Measurements from ENCODE around the gene CDC27.

DNA sequence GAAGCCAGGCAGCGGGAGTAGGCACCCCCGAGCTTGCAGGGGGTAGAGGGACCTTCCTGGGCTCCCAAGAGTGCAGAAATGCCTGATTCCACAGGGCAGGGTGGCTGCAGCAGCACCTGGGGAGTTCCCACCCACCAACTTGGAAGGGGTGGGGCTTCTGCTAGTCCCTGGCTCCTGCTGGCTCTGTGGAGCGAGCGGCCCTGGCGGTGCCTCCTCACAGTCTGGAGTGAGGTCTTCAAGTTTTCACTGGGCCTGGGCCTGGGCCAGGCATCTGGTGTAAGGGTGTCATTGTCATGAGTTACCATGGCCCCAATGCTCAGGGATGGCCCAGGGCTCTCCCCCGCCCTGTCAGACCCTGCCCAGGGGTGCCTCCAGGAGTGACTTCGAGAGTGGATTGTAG, 48.7 kb upstream of the CDC27 start:
- TF ChIP-seq CREB1 (IDR thresholded peaks at IDR 0.05; ENCODE audit: low read depth) = no peak
- no peak for TF ChIP-seq CEBPB (IDR thresholded peaks at IDR 0.05)
- TF ChIP-seq EGR1 (IDR thresholded peaks at IDR 0.05) = no peak
- TF ChIP-seq RAD21 (IDR thresholded peaks at IDR 0.05; ENCODE audit: low read depth) = no peak
- TF ChIP-seq, protein P1, sequence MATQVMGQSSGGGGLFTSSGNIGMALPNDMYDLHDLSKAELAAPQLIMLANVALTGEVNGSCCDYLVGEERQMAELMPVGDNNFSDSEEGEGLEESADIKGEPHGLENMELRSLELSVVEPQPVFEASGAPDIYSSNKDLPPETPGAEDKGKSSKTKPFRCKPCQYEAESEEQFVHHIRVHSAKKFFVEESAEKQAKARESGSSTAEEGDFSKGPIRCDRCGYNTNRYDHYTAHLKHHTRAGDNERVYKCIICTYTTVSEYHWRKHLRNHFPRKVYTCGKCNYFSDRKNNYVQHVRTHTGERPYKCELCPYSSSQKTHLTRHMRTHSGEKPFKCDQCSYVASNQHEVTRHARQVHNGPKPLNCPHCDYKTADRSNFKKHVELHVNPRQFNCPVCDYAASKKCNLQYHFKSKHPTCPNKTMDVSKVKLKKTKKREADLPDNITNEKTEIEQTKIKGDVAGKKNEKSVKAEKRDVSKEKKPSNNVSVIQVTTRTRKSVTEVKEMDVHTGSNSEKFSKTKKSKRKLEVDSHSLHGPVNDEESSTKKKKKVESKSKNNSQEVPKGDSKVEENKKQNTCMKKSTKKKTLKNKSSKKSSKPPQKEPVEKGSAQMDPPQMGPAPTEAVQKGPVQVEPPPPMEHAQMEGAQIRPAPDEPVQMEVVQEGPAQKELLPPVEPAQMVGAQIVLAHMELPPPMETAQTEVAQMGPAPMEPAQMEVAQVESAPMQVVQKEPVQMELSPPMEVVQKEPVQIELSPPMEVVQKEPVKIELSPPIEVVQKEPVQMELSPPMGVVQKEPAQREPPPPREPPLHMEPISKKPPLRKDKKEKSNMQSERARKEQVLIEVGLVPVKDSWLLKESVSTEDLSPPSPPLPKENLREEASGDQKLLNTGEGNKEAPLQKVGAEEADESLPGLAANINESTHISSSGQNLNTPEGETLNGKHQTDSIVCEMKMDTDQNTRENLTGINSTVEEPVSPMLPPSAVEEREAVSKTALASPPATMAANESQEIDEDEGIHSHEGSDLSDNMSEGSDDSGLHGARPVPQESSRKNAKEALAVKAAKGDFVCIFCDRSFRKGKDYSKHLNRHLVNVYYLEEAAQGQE (IDR thresholded peaks at IDR 0.05; ENCODE audit: low read depth) = no peak
- TF ChIP-seq EP300 (IDR thresholded peaks at IDR 0.05; ENCODE audit: borderline replicate concordance) = no peak
- TF ChIP-seq, protein P2, sequence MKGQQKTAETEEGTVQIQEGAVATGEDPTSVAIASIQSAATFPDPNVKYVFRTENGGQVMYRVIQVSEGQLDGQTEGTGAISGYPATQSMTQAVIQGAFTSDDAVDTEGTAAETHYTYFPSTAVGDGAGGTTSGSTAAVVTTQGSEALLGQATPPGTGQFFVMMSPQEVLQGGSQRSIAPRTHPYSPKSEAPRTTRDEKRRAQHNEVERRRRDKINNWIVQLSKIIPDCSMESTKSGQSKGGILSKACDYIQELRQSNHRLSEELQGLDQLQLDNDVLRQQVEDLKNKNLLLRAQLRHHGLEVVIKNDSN (IDR thresholded peaks at IDR 0.05) = no peak

All from Ishikawa (cell line).